NCI-H510A (cell line): Measurements from ENCODE around the gene BBLN.

Source experiments
- DNase-seq: peaks from one replicate; lab custom pipeline; 2025; lab: John Stamatoyannopoulos, UW

BBLN gene

DNA sequence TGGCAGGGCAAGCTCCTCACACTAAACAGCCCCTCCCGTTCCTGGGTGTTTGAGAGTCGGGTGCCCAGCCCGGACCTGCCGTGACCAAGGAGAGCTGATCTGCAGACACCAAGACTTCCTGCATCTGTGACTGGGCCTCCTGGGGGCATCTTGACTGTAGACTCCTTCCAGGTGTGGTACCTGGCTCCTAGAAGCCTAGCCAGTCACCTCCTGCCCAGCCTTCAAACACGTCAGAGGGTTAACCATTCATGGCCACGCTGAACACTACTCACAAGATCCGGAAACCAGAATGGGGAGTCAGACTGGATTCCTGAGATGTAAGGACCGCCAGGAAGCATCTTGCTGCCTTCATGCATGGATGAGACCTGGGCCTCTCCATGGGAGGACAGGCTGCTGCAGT lies 14.5 kb upstream of the BBLN start:
- DNase-seq: no peak

DNA sequence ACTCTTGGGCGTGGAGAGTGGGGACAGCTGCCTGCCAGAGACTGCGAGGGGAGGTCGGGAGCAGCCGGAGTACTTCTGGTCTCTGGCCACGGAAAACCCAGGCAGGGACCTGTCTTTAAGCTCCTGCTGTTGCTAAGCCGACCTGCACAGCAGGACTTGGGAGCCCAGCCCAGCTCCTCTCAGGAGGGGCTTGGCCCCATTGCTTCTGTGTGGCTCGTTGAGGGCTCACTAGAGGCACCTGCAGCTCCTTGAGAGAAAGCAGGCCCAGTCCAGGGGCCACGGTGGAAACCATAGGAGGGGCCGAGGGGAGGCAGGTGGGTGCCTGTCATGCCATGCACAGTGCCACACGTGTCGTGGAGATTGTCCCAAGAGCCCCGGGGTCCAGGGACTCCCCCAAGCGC lies 14.1 kb upstream of the BBLN start:
- no peak for DNase-seq

DNA sequence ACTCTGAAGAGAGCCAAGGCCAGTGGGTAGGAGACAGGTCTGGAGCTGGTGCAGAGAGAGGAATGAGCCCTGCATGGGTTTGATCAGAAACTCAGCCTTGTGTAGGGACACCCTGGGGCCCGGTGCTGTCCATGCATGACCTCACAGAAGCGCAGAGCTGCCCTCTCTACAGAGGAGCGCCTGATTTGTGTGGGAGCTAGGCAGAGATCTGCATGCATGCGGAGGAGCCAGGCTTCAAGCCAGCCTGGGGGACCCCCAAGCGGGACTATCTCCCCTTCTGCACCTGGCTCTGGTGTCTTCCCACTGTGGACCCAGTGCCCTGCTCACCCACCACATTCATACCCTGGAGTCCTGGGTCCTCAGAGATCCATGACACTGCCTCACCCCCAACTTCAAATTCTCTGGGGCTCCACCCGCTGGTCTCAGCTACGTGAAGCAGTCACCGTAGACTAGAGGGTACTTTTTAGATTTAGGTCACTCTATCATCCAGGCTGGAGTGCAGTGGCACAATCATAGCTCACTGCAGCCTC lies 13.4 kb upstream of the BBLN start:
- DNase-seq: no peak

DNA sequence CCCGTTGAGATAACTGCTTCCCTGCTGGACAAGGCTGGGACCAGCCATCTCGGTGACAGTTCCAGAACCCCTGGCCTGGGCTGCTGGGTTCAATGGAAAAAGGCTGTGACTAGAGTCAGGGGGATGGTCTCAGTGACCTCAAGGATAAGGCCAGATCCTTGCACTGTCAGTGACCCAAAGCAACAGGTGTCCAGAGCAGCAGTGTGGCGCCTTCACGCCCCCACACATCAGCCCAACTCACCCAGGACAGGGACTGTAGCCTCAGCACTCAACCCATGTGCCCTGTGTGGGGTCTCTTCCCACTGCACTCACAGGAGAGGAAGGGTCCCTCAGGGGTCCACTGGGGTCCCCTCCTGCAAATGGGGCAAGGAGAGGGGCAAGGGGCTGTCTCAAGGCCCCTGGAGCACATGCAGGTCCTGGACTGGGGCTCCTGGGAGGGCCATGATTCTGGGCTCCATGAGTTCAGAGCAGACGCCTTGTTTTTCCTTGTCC lies 11.5 kb upstream of the BBLN start:
- no peak for DNase-seq

DNA sequence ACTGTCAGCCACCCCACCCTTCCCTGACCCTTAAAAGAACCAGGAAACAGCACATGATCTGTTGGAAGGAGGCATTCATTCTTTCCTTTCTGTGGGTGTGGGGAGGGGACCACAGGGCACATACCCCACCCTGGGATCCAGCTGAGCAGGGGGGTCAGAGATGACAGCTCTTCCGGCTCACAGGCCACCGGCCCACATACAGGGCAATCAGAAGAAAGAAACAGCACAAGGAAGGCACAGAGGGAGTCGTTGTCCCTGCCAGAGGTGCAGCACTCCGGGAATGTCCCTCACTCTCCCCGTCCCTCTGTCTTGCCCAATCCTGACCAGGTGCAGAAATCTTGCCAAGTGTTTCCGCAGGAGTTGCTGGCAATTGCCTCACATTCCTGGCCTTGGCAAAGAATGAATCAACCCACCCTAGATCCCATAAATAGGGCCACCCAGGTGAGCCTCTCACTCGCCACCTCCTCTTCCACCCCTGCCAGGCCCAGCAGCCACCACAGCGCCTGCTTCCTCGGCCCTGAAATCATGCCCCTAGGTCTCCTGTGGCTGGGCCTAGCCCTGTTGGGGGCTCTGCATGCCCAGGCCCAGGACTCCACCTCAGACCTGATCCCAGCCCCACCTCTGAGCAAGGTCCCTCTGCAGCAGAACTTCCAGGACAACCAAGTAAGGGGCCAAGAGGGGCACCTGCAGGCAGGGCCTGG lies 10.9 kb upstream of the BBLN start, which contains the start of gene LCN2:
Gene LCN2, plus strand, starts transcription at position 453 of the 701 bp plus-strand sequence. Its CDS starts 73 bp downstream, at position 526.
- DNase-seq: no peak

DNA sequence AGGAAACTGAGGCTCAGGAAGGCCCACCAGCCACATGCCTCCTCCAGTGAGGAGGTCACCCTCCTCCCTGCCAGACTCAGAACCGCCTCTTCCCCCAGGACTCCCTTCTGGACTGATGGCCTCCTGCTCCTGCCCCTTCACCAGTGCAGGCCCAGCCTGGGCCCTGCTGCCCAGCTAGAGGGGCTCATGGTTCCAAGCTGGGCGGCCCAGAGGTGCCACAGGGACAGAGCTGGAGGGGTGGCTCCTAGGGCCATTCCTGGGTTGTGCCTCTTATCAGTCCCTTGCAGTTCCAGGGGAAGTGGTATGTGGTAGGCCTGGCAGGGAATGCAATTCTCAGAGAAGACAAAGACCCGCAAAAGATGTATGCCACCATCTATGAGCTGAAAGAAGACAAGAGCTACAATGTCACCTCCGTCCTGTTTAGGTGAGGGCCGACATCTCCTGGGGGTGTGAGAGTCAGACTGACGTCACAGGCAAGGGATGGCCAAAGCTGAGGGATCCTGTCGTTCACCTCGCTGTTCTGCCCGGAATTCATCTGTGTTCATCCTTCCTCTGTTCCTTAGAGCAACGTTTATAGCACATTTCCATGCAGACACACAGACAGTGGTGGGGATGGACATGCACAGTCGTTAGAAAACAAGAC lies 10.0 kb upstream of the BBLN start:
- DNase-seq: no peak

DNA sequence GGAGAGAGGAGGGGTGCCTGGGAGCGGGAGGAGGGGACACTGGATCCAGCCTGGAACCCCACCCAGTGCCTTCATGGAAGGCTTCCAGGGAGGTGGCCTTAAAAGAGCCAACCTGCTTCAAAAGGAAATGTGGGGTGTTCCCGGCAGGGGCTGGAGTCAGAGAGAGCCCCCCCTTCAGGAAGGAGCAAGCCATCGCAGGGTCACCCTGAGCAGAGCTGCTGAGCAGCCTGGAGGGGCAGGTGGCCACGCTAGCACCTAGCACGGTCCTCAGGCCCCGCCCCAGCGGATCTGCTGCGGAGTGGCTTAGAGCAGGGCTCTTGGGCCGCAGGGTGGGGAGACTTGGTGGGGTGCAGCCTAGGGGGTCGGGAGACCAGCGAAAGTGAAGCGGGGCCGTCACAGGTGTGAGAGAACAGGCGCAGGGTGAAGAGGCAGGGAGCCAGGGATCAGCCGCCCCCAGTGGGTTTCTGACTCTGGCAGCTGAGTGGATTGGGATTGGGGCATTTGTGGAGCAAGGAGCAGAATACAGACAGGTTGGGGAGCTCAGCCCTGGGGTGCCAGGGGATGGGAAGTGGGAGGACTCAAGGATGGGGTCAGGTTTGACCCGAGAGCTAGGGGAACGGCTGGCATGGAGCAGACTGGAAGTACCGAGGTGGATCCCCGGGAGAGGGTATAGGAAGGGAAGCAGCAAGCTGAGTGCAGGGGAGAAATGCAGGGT lies 9.3 kb upstream of the BBLN start:
- DNase-seq: peak; percentile 29

DNA sequence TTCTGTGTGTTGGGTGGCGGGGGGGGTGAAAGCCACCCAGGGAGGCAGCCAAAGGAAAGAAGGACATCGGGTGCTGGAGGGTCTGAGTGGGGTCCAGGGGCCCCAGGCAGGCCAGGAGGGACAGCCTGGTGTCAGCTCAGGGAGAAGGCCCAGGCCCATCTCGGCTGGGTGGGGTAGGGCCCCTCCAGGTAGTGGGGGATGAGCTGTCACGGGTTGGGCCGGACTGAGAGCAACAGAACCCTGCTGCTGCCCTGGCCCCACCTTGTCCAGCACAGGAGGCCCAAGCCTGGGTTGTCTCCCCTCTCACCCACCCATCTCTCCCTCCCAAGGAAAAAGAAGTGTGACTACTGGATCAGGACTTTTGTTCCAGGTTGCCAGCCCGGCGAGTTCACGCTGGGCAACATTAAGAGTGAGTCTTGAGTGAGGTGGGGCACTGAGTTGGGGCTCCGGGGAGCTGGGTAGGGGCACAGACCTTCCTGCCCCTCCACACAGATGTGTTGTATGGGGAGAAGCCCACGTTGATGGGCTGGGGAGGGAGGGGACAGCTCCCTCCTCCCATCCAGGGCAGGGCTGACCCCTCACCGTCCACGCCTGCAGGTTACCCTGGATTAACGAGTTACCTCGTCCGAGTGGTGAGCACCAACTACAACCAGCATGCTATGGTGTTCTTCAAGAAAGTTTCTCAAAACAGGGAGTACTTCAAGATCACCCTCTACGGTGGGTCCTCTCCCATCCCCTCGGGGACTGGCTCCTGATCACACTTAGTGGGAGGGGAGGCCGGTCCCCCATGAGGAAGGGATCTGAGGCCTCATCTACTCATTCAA lies 8.5 kb upstream of the BBLN start:
- DNase-seq: no peak

DNA sequence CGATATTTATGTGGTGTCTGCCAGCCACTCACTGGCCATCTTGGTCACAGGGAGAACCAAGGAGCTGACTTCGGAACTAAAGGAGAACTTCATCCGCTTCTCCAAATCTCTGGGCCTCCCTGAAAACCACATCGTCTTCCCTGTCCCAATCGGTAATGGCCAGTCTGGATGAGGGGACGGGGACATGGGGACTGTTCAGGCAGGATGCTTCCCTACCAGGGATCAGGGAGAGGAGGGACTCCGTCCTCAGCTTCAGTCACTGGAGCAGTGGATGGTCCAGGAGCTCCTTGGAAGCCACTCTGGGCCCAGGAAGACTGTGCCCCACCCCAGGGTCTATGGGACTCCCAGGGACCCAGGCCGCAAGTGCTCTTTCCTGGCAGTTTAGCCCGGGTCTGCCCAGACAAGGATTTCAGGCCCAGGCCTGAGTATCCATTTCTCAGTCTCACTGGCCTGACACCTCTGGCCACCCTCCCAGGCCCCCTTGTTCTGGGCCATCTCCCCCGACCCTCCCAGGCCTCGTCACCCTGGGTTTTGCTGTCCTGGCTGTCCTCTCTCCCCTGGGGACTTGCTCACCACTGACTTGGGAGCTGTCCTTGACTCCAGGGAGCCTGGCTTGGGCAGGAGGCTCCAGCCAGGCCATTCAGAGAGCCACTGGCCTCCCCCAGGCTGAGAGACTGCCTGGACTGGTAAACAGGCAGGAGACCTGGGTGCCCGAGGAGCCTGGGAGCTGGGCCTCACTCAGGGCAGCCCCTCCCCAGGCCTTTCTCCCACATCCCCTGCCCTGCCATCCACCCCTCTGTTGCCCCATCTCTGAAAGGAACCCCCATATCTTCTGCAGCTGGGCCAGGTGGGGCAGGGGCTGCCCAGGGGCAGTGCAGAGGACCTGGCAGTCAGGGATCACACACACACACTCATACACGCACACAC lies 7.7 kb upstream of the BBLN start:
- DNase-seq: no peak

DNA sequence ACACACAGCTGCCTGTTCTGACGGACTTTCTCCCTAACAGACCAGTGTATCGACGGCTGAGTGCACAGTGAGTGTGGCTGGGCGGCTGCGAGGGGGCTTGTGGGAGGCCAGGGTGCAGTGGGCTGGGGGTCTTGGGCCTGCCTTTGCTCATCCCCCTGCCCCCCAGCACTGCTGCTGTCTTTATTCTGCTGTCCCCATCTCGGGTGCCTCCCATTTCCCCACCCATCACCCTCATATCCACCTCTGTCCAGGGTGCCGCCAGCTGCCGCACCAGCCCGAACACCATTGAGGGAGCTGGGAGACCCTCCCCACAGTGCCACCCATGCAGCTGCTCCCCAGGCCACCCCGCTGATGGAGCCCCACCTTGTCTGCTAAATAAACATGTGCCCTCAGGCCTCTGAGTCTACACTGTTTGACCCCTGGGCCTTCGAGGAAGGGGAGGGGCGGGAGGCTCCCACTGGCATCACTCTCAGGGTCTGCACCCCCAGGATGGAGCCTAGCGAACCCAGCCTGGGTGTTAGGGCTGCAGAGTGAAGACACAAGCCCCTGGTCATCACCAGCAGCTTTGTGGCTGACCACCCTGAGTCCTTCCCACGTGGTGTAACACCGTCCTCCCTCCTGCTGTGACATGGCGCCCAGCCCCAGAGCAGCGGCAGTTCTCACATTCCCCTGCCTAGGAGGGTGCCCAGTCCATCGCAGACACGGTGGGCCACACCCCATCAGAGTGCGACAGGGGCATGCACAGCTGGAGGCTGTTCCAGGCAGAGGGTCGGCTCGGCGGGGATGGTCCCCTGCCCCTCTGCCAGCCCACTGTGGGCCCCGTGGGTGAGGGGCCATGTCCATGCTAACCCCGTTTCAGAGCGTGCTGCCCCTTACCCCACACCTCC lies 6.8 kb upstream of the BBLN start:
- no peak for DNase-seq

DNA sequence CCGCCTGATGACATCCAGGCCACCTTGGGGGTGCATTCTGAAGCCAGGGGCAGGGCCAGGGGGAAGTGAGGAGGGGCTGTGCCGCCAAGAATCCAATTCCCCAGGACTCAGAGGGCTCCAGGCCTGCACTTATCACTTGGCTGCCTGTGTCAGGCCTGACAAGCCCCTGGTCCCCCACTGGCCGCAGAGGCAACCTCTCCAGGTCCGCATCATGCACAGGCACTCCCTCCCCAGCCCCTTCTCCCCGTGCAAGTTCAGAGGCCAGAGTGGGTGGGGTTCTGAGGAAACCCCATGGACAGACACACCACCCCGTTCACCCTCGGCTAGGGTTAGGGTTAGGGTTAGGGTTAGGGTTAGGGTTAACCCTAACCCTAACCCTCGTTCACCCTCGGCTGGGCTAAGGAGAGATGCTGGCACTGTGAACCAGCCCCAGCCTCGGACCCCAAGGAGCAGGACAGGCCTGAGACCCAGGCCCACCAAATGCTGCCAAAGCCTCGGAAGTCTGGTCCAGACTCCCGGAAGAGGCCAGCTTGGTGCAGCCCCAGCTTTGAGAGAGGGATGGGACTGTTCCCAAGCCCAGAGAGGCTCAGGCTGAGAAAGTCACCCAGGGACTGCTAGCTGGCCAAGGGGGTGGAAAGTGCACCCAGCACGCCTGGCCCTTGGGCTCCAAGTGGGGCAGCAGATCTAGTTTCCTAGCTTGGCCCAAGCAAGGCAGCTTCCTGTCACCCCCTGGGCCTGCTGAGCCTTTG lies 5.9 kb upstream of the BBLN start:
- DNase-seq: no peak

DNA sequence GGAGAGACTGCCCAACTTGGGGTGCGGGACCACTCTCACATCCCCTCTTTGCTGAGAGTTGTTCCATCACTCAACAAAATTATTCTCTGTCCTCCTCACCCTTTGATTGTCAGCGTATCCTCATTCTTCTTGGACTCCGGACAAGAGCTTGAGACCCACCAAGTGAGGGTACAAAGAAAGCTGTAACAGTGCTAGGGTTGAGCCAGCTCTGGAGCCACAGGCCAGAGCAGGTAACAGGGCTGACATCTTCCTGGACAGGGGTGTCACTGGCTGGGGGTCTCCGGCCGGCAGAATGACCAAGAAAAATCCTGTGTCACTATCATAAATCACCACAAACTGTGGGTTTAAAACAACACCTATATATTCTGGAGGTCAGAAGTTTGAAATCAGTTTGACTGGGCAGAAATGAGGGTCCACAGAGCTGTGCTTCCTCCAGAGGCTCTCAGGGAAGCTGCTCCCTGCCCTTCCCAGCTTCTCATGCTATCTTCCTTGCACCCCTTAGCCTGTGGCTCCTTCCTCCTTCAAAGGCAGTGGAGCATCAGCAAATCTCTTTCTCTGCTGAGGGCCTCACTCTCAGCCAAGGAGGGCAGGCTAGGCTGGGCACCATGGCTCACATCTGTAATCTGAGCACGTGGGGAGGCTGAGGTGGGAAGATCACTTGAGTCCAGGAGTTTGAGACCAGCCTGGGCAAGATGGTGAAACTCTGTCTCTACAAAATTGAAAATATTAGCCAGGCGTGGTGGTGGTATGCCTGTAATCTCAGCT lies 4.1 kb upstream of the BBLN start:
- no peak for DNase-seq

DNA sequence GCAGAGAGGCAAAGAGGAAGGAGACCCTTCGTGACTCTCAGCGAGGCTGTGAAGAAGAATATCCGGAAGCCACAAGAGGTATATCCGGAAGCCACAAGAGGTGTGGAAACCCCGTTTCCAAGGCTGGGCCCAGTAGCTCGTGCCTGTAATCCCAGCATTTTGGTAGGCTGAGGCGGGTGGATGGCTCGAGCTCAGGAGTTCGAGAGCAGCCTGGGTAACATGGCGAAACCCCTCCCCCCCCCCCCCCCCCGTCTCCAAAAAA lies 612 bp upstream of the BBLN start:
- no peak for DNase-seq

DNA sequence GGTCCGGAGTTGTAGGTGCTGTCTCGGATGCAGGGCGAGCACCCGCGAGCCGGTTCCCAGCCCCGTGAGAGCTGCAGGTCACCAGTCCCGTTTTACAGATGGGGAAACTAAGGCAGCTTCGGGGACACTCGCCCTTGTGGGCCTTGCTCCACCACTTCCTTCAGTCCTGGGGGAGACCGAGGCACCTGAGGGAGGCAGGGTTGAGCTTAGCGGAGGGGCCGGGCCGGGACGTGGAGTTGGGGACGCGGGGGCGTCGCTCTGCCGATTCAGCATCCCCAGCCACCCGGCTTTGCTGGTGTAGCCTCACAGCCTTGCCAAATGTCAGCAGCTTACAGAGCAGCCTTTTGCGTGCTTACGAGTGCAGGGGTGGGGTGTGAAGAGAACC lies 530 bp downstream of the BBLN start:
- no peak for DNase-seq

DNA sequence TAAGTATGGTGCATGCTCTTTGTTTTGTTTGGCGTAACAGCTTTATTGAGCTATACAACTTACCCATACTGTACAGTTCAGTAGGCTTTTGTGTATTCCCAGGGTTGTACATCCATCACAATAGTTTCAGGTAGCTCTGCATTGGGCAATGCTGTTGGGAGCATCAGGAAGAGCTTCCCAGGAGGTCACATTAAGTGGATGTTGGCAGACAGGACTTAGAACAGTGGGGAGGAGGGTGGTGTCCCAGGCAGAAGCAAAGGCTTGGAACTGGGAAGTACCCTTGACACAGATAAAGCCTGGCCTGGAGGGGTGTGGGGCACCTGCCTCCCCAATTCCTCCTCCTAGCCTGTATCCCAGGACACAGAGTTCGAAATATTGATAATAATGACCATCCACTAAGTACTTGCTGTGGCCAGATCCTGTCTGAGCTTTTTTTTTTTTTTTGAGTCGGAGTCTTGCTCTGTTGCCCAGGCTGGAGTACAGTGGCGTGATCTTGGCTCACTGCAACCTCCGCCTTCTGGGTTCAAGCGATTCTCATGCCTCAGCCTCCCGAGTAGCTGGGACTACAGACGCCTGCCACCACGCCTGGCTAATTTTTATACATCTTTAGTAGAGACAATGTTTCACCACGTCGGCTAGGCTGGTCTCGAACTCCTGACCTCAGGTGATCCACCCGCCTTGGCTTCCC lies 1.3 kb downstream of the BBLN start:
- DNase-seq: no peak

DNA sequence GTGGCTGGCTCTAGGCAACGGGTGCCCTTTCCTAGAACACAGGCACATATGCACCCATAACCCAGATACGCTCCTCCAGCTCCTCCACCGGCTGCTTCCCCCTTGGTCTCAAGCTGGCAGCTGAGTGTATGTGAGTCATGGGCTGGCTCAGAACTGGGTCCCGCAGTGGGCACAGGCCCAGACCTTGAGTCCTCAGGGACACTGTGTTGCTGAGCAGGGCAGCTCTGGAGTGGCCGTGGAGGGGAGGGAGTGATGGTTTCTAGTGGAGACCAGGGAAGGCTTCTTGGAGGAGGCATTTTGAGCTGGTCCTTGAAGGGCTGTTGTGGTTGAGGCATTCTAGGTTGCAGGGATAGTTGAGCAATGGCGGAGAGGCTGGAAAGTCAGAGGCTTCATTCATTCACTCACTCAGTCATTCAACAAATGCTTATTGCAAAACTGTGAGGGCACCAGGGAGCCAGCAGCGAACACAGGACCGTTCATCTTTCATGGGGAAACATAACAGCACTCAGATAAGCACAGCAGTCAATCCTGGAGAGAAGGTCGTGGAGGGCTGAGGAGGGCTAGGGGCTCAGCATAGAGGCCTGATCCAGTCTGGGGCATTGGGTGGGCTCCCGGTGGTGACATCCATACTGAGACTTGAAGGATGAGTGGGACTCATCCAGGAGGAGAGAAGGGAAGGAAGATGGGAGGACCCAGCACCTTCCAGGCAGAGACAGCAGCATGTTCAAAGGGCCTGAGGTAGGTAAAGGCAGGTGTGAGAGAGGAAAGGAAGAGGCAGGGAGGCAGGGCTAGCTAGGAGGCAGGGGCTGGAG lies 2.4 kb downstream of the BBLN start:
- no peak for DNase-seq

DNA sequence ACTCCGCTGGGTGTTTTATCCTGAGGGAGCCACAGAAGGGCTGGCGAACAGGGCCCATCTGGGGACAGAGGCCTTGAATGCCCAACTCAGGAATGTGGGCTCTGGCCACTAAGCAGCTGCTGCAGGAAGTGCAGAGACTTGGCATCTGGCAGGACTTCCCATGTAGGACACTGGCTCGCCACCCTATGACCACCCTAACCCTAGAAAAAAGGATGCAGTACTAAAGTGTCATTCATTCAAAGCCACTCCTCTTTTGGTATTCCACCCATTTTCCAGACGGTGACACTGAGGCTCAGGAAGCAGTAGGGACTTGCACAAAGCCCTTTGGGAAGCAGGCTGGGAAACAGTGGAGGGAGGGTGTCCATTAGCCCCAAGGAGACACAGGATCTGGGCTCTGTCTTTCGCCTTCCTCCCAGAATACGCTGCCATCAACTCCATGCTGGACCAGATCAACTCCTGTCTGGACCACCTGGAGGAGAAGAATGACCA lies 3.0 kb downstream of the BBLN start:
- no peak for DNase-seq
